ENCODE results near the gene MEF2D.

MEF2D gene

DNA sequence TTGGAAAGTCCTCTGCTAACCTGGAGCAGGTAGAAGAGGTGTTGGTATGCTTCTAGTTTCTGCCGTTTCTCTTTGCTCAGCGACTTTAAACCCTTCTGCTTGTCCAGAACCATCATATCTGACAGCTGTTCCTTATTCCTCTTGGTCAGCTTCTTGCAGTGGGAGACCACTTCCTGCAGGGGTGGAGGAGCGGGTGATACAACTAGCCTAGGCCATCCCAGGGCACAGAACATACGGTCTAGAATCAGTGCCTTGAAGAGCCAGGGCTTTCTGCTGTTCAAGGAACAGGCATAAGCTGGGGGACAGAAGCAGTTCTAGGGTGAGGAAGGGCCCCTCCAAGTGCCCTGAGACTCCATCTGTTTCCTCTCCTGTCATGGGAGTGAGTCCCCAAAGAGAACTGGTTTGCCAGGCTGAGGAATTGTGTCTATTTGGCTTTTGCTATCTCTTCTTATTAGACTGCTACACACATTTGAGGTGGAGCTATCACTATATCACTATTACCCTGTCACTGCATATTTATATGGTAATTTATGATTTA, 39.3 kb upstream of the MEF2D start:
- no peak for ATAC-seq
- no peak for TF ChIP-seq ZFP3 (CRISPR knock-in tag; IDR thresholded peaks at IDR 0.05)
- TF ChIP-seq PPARA (CRISPR knock-in tag; IDR thresholded peaks at IDR 0.05; ENCODE audit: borderline replicate concordance) = no peak
- TF ChIP-seq ZNF70 (CRISPR knock-in tag; IDR thresholded peaks at IDR 0.05) = no peak
- TF ChIP-seq, protein P1, sequence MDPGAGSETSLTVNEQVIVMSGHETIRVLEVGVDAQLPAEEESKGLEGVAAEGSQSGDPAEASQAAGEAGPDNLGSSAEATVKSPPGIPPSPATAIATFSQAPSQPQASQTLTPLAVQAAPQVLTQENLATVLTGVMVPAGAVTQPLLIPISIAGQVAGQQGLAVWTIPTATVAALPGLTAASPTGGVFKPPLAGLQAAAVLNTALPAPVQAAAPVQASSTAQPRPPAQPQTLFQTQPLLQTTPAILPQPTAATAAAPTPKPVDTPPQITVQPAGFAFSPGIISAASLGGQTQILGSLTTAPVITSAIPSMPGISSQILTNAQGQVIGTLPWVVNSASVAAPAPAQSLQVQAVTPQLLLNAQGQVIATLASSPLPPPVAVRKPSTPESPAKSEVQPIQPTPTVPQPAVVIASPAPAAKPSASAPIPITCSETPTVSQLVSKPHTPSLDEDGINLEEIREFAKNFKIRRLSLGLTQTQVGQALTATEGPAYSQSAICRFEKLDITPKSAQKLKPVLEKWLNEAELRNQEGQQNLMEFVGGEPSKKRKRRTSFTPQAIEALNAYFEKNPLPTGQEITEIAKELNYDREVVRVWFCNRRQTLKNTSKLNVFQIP (CRISPR knock-in tag; IDR thresholded peaks at IDR 0.05; ENCODE audit: borderline replicate concordance, low read depth) = no peak
- TF ChIP-seq, protein P2, sequence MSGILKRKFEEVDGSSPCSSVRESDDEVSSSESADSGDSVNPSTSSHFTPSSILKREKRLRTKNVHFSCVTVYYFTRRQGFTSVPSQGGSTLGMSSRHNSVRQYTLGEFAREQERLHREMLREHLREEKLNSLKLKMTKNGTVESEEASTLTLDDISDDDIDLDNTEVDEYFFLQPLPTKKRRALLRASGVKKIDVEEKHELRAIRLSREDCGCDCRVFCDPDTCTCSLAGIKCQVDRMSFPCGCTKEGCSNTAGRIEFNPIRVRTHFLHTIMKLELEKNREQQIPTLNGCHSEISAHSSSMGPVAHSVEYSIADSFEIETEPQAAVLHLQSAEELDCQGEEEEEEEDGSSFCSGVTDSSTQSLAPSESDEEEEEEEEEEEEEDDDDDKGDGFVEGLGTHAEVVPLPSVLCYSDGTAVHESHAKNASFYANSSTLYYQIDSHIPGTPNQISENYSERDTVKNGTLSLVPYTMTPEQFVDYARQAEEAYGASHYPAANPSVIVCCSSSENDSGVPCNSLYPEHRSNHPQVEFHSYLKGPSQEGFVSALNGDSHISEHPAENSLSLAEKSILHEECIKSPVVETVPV (CRISPR knock-in tag; IDR thresholded peaks at IDR 0.05) = no peak
- no peak for TF ChIP-seq OSR1 (CRISPR knock-in tag; IDR thresholded peaks at IDR 0.05)
- TF ChIP-seq, protein P3, sequence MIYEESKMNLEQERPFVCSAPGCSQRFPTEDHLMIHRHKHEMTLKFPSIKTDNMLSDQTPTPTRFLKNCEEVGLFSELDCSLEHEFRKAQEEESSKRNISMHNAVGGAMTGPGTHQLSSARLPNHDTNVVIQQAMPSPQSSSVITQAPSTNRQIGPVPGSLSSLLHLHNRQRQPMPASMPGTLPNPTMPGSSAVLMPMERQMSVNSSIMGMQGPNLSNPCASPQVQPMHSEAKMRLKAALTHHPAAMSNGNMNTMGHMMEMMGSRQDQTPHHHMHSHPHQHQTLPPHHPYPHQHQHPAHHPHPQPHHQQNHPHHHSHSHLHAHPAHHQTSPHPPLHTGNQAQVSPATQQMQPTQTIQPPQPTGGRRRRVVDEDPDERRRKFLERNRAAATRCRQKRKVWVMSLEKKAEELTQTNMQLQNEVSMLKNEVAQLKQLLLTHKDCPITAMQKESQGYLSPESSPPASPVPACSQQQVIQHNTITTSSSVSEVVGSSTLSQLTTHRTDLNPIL (CRISPR knock-in tag; IDR thresholded peaks at IDR 0.05; ENCODE audit: low read depth) = no peak
- TF ChIP-seq ZNF8 (CRISPR knock-in tag; IDR thresholded peaks at IDR 0.05) = no peak
- TF ChIP-seq SNAI2 (CRISPR knock-in tag; IDR thresholded peaks at IDR 0.05) = no peak
- no peak for TF ChIP-seq ARNTL (CRISPR knock-in tag; IDR thresholded peaks at IDR 0.05; ENCODE audit: borderline replicate concordance, low read depth)
- no peak for TF ChIP-seq GLIS3 (CRISPR knock-in tag; IDR thresholded peaks at IDR 0.05)
- TF ChIP-seq ZFP30 (CRISPR knock-in tag; IDR thresholded peaks at IDR 0.05) = no peak
- TF ChIP-seq, protein P4, sequence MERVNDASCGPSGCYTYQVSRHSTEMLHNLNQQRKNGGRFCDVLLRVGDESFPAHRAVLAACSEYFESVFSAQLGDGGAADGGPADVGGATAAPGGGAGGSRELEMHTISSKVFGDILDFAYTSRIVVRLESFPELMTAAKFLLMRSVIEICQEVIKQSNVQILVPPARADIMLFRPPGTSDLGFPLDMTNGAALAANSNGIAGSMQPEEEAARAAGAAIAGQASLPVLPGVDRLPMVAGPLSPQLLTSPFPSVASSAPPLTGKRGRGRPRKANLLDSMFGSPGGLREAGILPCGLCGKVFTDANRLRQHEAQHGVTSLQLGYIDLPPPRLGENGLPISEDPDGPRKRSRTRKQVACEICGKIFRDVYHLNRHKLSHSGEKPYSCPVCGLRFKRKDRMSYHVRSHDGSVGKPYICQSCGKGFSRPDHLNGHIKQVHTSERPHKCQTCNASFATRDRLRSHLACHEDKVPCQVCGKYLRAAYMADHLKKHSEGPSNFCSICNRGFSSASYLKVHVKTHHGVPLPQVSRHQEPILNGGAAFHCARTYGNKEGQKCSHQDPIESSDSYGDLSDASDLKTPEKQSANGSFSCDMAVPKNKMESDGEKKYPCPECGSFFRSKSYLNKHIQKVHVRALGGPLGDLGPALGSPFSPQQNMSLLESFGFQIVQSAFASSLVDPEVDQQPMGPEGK (CRISPR knock-in tag; IDR thresholded peaks at IDR 0.05; ENCODE audit: borderline replicate concordance) = no peak
- no peak for TF ChIP-seq ISL1 (CRISPR knock-in tag; IDR thresholded peaks at IDR 0.05)
- TF ChIP-seq BACH2 (CRISPR knock-in tag; IDR thresholded peaks at IDR 0.05; ENCODE audit: borderline replicate concordance) = no peak
- TF ChIP-seq RARB (CRISPR knock-in tag; IDR thresholded peaks at IDR 0.05) = no peak
- TF ChIP-seq, protein P5, sequence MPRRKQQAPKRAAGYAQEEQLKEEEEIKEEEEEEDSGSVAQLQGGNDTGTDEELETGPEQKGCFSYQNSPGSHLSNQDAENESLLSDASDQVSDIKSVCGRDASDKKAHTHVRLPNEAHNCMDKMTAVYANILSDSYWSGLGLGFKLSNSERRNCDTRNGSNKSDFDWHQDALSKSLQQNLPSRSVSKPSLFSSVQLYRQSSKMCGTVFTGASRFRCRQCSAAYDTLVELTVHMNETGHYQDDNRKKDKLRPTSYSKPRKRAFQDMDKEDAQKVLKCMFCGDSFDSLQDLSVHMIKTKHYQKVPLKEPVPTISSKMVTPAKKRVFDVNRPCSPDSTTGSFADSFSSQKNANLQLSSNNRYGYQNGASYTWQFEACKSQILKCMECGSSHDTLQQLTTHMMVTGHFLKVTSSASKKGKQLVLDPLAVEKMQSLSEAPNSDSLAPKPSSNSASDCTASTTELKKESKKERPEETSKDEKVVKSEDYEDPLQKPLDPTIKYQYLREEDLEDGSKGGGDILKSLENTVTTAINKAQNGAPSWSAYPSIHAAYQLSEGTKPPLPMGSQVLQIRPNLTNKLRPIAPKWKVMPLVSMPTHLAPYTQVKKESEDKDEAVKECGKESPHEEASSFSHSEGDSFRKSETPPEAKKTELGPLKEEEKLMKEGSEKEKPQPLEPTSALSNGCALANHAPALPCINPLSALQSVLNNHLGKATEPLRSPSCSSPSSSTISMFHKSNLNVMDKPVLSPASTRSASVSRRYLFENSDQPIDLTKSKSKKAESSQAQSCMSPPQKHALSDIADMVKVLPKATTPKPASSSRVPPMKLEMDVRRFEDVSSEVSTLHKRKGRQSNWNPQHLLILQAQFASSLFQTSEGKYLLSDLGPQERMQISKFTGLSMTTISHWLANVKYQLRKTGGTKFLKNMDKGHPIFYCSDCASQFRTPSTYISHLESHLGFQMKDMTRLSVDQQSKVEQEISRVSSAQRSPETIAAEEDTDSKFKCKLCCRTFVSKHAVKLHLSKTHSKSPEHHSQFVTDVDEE (CRISPR knock-in tag; IDR thresholded peaks at IDR 0.05) = no peak
- TF ChIP-seq ZNF565 (CRISPR knock-in tag; conservative IDR thresholded peaks at IDR 0.05; ENCODE audit: low read depth) = no peak

DNA sequence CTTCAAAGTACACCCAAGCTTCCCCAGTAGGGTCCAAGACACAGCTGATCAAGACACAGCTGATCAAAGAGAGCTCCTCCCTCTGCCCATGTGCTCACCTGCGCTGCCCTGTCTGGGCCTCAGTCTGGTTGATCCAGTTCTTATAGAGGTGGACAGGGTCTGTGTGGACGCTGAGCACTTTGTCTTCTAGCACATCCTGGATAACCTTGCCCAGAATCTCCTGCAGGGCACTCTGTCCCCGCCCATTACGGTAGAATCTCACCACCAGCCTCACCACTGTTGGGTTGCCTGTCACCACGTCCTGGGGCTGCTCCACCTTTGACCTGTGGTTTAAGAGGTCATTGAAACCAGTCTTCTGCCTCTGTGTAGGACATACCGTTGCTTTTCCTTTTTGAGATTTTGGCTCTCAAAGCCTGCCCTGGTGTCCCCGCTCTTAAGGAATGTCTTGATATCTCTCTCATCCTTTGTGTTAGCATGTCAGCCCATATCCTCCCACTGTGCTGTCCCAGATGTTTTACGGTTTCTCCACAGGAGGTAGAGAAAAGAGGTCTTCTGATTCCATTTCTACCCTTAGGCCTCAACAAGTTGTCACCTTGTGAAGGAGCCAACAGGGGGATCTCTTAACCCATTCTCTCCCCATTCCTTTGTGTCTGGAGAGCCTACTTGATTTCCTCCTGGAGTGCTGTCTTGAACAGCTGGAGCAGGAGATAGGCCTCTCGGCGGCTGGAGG, 38.3 kb upstream of the MEF2D start:
- TF ChIP-seq, protein P2 (CRISPR knock-in tag; IDR thresholded peaks at IDR 0.05) = no peak
- TF ChIP-seq ARNTL (CRISPR knock-in tag; IDR thresholded peaks at IDR 0.05; ENCODE audit: borderline replicate concordance, low read depth) (no peak), RARB (CRISPR knock-in tag; IDR thresholded peaks at IDR 0.05) (no peak), ISL1 (CRISPR knock-in tag; IDR thresholded peaks at IDR 0.05) (no peak)
- TF ChIP-seq, protein P3 (CRISPR knock-in tag; IDR thresholded peaks at IDR 0.05; ENCODE audit: low read depth) = no peak
- no peak for ATAC-seq
